Gastroesophageal sphincter (tissue), 4 donors: Measurements from ENCODE around the gene AGPAT3. TPM values are rescaled to one million over a fixed set of nuclear protein-coding genes. Genes with fewer than 3 reads are reported as not detected.

Source experiments
- ATAC-seq: fragments of 150-250 bp; one replicate; pipeline ENCODE4 v1.9.1; 2016; ENCODE audit warnings: mild to moderate bottlenecking, moderate library complexity
- H3K27ac ChIP-seq, 4 donors: fragments of 200-600 bp; sonication (generic) in 3 of 4; 1 replicate in 3 of 4; 2 replicates in 1 of 4; pipeline ENCODE4 v1.5.1; 2016 to 2019
- H3K27me3 ChIP-seq: fragments of 200-600 bp; sonication (generic); one replicate; pipeline ENCODE4 v1.5.1; 2019
- H3K36me3 ChIP-seq, 2 donors: fragments of 200-600 bp; sonication (generic); one replicate each; pipeline ENCODE4 v1.5.1; 2019; ENCODE audit warnings: control low read depth in 1 of 2
- H3K4me1 ChIP-seq, 3 donors: fragments of 200-600 bp; sonication (generic); 1 replicate in 2 of 3; 2 replicates in 1 of 3; pipeline ENCODE4 v1.5.1; 2016 to 2019; ENCODE audit warnings: control low read depth in 2 of 3
- H3K4me3 ChIP-seq, 2 donors: fragments of 200-600 bp; sonication (generic); one replicate each; pipeline ENCODE4 v1.5.1; 2019; ENCODE audit warnings: mild to moderate bottlenecking in 1 of 2, moderate library complexity in 1 of 2
- H3K9me3 ChIP-seq, 3 donors: fragments of 200-600 bp; sonication (generic); one replicate each; pipeline ENCODE4 v1.5.1; 2017 to 2019; ENCODE audit warnings: control low read depth in 2 of 3
- CTCF ChIP-seq, 4 experiments: fragments of 200-600 bp in 2 of 4; fragments of 450-650 bp in 2 of 4; sonication (generic) in 1 of 4; IDR thresholded peaks; one replicate each; pipeline ENCODE4 v1.5.1; 2017 to 2019; ENCODE audit warnings: antibody characterized with exemption in 4 of 4, mild to moderate bottlenecking in 2 of 4, moderate library complexity in 2 of 4
- EP300 ChIP-seq: sonication (generic); formaldehyde crosslinking; IDR thresholded peaks from one replicate; pipeline ENCODE4 v1.6.1; 2017; ENCODE audit warnings: antibody characterized with exemption, mild to moderate bottlenecking
- POLR2A ChIP-seq, 2 donors: fragments of 450-650 bp; IDR thresholded peaks; one replicate each; pipeline ENCODE4 v1.6.1; 2017; ENCODE audit warnings: antibody characterized with exemption in 2 of 2, mild to moderate bottlenecking in 2 of 2, moderate library complexity in 1 of 2
- POLR2AphosphoS5 ChIP-seq: sonication (generic); formaldehyde crosslinking; IDR thresholded peaks from one replicate; pipeline ENCODE4 v1.6.1; 2017; ENCODE audit warnings: antibody characterized with exemption
- WGBS, 2 donors: methylation state at CpG; one replicate each; pipeline ENCODE4 v1.1.5; 2018; ENCODE audit warnings: low coverage in 1 of 2; 5-methylcytosine and 5-hydroxymethylcytosine counted together
- total RNA-seq, 4 donors: library from RNA; depleted of rRNA; stranded (reverse); fragments of >200 nt; gene quantifications; one replicate each; pipeline ENCODE4 v1.1.0, GENCODE V29; 2016

The AGPAT3 gene
- total RNA-seq, 4 donors from 2014 or later, result 27.1 to 46.9 (median 32.2) TPM

GRCh38 chr21:43958364-43959158 is 93.5 kb downstream of the AGPAT3 start:
- Histone ChIP-seq H3K9me3 (no peaks in the 10 kb centered on the region), H3K27me3 (no peaks in the 10 kb centered on the region), H3K4me1 (peaks cover 0 to 40% (median 0%) of the 10 kb centered on the region in 3 donors), H3K4me3 (no peak overlapping the region), H3K27ac (no peak overlapping the region), H3K36me3 (peaks cover 0 to 39% of the 10 kb centered on the region in 2 donors)
- TF ChIP-seq CTCF (IDR thresholded peaks at IDR 0.05), result no peak
- no peak for TF ChIP-seq EP300
- no peak for TF ChIP-seq POLR2AphosphoS5
- no peak for TF ChIP-seq POLR2A (IDR thresholded peaks at IDR 0.05)
- WGBS, 2 donors, result 91 to 100% methylated on average over 7 to 8 of the region's 13 CpGs
- ATAC-seq, result no peak

GRCh38 chr21:43959231-43960116 is 94.5 kb downstream of the AGPAT3 start:
- H3K9me3 ChIP-seq, result no peaks in the 10 kb centered on the region
- 61 to 96% methylated on average over 4 of the region's 39 CpGs for WGBS, 2 donors
- ATAC-seq, result no peak

GRCh38 chr21:43961382-43961909 is 96.4 kb downstream of the AGPAT3 start:
- Histone ChIP-seq H3K27ac (no peak overlapping the region), H3K4me3 (no peak overlapping the region), H3K36me3 (peaks cover 0 to 47% of the 10 kb centered on the region in 2 donors), H3K9me3 (no peaks in the 10 kb centered on the region), H3K27me3 (no peaks in the 10 kb centered on the region), H3K4me1 (peaks cover 0 to 24% (median 0%) of the 10 kb centered on the region in 3 donors)
- TF ChIP-seq EP300 (no peak), POLR2AphosphoS5 (no peak), POLR2A (IDR thresholded peaks at IDR 0.05) (no peak), CTCF (IDR thresholded peaks at IDR 0.05) (no peak)
- WGBS, 2 donors, result 84 to 90% methylated on average over 21 to 24 of the region's 24 CpGs
- no peak for ATAC-seq

More at GRCh38 chr21:43959231-43960116, 94.5 kb downstream of the AGPAT3 start:
- H3K36me3 ChIP-seq, result peaks cover 0 to 39% of the 10 kb centered on the region in 2 donors
- no peak overlapping the region for H3K4me3 ChIP-seq
- peaks cover 0 to 30% (median 0%) of the 10 kb centered on the region in 3 donors for H3K4me1 ChIP-seq
- no peak overlapping the region for H3K27ac ChIP-seq
- no peak for TF ChIP-seq EP300
- no peak for TF ChIP-seq POLR2AphosphoS5
- TF ChIP-seq POLR2A (IDR thresholded peaks at IDR 0.05), result no peak
- no peak for TF ChIP-seq CTCF (IDR thresholded peaks at IDR 0.05)
- H3K27me3 ChIP-seq, result no peaks in the 10 kb centered on the region

- WGBS, 2 donors, result 86 to 100% methylated on average over 1 to 12 of the region's 17 CpGs
- Histone ChIP-seq H3K9me3 (no peaks in the 10 kb centered on the region), H3K4me3 (no peak overlapping the region), H3K4me1 (no peaks in the 10 kb centered on the region), H3K36me3 (peaks cover 0 to 75% of the 10 kb centered on the region in 2 donors), H3K27me3 (no peaks in the 10 kb centered on the region), H3K27ac (no peak overlapping the region)
- TF ChIP-seq POLR2A (IDR thresholded peaks at IDR 0.05) (no peak), CTCF (IDR thresholded peaks at IDR 0.05) (no peak), EP300 (no peak), POLR2AphosphoS5 (no peak)
- ATAC-seq, result no peak
These were observed 101.0 kb downstream of the AGPAT3 start for GRCh38 chr21:43965911-43966585.
